A673 (cell line): ENCODE measurements around the gene CSH1.

Source experiments
- EZH2 ChIP-seq: fragments of 200-600 bp; sonication (generic); IDR thresholded peaks from 2 replicates; pipeline ENCODE4 v1.6.1; 2017; ENCODE audit warnings: borderline replicate concordance, low read depth, mild to moderate bottlenecking, mixed read lengths, antibody characterized with exemption, low read length; ENCODE audit not compliant: poor library complexity, severe bottlenecking
- TF ChIP-seq, protein P1 (sequence below): fragments of 300-800, 200-600 bp; sonication (generic); conservative IDR thresholded peaks from 2 replicates; pipeline ENCODE4 v1.5.1; 2017; ENCODE audit warnings: low read depth, mild to moderate bottlenecking, antibody characterized with exemption, low read length, moderate library complexity, mixed read lengths

- TF ChIP-seq, protein P1, sequence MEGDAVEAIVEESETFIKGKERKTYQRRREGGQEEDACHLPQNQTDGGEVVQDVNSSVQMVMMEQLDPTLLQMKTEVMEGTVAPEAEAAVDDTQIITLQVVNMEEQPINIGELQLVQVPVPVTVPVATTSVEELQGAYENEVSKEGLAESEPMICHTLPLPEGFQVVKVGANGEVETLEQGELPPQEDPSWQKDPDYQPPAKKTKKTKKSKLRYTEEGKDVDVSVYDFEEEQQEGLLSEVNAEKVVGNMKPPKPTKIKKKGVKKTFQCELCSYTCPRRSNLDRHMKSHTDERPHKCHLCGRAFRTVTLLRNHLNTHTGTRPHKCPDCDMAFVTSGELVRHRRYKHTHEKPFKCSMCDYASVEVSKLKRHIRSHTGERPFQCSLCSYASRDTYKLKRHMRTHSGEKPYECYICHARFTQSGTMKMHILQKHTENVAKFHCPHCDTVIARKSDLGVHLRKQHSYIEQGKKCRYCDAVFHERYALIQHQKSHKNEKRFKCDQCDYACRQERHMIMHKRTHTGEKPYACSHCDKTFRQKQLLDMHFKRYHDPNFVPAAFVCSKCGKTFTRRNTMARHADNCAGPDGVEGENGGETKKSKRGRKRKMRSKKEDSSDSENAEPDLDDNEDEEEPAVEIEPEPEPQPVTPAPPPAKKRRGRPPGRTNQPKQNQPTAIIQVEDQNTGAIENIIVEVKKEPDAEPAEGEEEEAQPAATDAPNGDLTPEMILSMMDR, result no peak
- no peak for TF ChIP-seq EZH2
These were observed 29.8 kb upstream of the CSH1 start for GRCh38 chr17:63926164-63926563.
